PC-3 (cell line): ENCODE measurements around the gene FAM107A.
"Not testable (repeated sequence)": the region's sequence is repeated elsewhere in the genome, so short reads cannot be mapped to it uniquely, and the experiment has no call there.

Source experiments
- CTCF ChIP-seq: fragments of 300-600 bp; sonication (generic); conservative IDR thresholded peaks from 2 replicates; pipeline ENCODE4 v1.5.1; 2017; ENCODE audit warnings: antibody characterized with exemption, low read depth, mild to moderate bottlenecking, low read length
- EZH2 ChIP-seq: fragments of 300-600 bp; sonication (generic); IDR thresholded peaks from one replicate; pipeline ENCODE4 v1.6.1; 2017; ENCODE audit warnings: antibody characterized with exemption, mild to moderate bottlenecking, low read length; ENCODE audit not compliant: unreplicated experiment
- EZH2phosphoT487 ChIP-seq: fragments of 300-600 bp; sonication (generic); IDR thresholded peaks from 2 replicates; pipeline ENCODE4 v1.6.1; 2018; ENCODE audit warnings: mild to moderate bottlenecking, antibody characterized with exemption, low read length, borderline replicate concordance

GRCh38 chr3:58527440-58527839 lies 49.8 kb downstream of the FAM107A start:
- TF ChIP-seq CTCF, EZH2, EZH2phosphoT487: not testable (repeated sequence)
